GM12874 (cell line): ENCODE data around the gene AGXT2.

ENCODE experiments used
- CTCF ChIP-seq: IDR thresholded peaks from 2 replicates; pipeline ENCODE4 v1.5.1; 2011; ENCODE audit warnings: low read depth, mild to moderate bottlenecking, control low read depth, low read length, moderate library complexity; ENCODE audit not compliant: insufficient read depth

The AGXT2 gene

GRCh38 chr5:34986965-34987364, 60.8 kb downstream of the AGXT2 start:
- TF ChIP-seq CTCF = no peak

GRCh38 chr5:34982823-34983222, 64.9 kb downstream of the AGXT2 start:
- TF ChIP-seq CTCF = no peak

- TF ChIP-seq CTCF = no peak
Observed at GRCh38 chr5:34978681-34979080, 69.1 kb downstream of the AGXT2 start.

GRCh38 chr5:34977934-34978613, 69.7 kb downstream of the AGXT2 start:
- no peak for TF ChIP-seq CTCF

GRCh38 chr5:34976347-34976746, 71.4 kb downstream of the AGXT2 start:
- TF ChIP-seq CTCF = no peak

- no peak for TF ChIP-seq CTCF
Observed at GRCh38 chr5:34970552-34970951, 77.2 kb downstream of the AGXT2 start.

- TF ChIP-seq CTCF = no peak
Observed at GRCh38 chr5:34968258-34968657, 79.5 kb downstream of the AGXT2 start.
